Hematopoietic multipotent progenitor cell treated with erythropoietin and hydrocortisone succinate and interleukin-3 and kit ligand, for 8 days (in vitro differentiated cells): ENCODE data around the gene RAB3IL1.
"Not testable (repeated sequence)": the region's sequence is repeated elsewhere in the genome, so short reads cannot be mapped to it uniquely, and the experiment has no call there.

Source experiments
- DNase-seq: peaks from one replicate; pipeline ENCODE4 v3.0.0-alpha.2; 2015

Gene RAB3IL1

DNA sequence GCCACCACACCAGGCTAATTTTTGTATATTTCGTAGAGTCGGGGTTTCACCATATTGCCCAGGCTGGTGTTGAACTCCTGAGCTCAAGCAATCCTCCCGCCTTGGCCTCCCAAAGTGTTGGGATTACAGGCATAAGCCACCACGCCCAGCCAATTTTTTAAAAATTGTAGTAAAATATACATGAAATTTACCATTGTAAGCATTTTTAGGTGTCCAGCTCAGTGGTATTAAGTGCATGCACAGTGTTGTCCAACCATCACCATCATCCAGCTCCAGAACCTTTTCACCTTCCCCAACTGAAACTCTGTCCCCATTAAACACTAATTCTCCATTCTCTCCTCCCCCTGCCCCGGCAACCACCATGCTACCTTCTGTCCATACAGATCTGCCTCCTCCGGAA is 34.5 kb downstream of the RAB3IL1 start:
- no peak for DNase-seq

DNA sequence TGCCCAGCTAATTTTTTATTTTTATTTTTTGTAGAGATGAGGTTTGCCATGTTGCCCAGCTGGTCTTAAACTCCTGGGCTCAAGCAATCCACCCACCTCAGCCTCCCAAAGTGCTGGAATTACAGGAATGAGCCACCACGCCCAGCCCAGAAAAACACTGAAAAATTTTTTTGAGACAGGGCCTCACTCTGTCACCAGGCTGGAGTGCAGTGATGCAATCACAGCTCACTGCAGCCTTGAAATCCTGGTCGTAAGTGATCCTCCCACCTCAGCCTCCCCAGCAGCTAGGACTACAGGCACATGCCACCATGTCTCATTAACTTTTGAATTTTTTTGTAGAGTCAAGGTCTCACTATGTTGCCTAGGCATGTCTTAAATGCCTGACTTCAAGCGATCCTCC is 35.1 kb downstream of the RAB3IL1 start:
- not testable (repeated sequence) for DNase-seq

GRCh38 chr11:61881397-61881796 is 36.0 kb downstream of the RAB3IL1 start:
- no peak for DNase-seq

DNA sequence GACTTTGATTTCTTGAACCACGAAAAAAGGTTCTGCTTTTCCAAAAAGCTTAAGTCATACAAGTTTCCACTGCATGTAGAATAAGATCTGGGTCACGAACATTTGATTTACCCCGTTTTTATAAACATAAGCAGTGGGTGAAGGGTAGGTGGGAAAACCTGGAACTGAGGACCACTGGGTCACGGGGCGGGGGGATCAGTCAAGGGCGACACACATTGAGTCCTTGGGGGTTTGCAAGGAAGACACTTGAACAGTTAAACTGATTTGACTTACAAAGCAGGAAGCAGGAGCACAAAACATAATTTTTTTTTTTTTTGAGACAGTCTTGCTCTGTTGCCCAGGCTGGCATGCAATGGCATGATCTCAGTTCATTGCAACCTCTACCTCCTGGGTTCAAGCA is 36.9 kb downstream of the RAB3IL1 start:
- no peak for DNase-seq

DNA sequence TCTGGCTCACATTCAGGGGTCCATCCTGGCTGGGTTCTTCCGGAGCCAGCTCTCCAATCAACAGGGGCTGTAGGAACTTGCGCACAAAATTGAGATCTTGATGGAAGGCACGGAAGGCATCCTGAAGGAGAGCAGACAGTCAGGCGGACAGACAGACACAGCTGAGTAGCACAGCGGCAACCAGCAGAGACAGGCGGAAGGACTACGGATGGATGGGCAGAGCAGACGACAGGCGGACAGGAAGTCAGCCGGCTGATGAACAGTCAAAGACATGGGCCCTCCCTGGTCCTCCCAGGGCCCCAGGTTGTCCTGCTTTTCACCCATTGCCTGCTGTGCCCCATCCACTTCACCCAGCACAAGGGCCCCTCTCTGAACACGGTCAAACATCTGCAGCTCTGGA is 37.3 kb downstream of the RAB3IL1 start:
- no peak for DNase-seq

DNA sequence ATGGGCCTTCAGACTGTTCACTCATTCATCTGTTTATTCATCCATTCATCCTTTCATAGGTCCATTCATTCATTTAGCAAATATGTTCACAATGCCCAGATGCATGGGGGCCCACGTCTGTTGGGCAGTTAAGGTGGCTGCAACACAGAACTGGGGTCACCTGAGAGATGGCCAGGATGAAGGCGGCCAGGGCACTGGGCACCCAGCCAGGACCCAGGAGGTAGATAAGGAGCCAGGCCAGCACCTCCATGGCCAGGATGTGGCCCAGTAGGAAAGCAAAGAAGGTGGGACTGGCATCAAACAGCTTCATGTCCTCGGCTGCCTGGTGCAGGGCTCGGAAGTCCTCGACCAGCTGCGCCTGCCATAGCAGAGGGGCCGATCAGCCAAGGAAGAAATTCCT is 38.2 kb downstream of the RAB3IL1 start:
- DNase-seq = no peak

- no peak for DNase-seq
Measured at GRCh38 chr11:61875698-61876097, 41.7 kb downstream of the RAB3IL1 start.

DNA sequence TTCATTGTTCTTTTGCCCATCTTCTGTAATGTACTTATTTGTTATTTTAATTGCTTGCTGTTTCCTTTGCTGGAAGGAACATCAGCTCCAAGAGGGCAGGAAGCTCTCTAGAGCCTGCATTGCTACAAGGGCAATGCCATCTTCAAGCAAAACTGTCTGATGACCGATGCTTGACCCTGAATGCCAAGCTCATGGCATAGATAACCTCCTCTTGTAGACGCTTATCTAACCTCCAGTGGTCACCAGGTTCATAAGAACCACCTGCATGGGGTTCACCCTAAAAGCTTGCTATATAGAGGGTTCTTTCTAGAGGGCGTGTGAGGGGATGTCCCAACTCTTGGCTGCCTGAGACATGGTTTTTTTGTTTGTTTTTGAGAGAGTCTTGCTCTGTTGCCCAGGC is 42.5 kb downstream of the RAB3IL1 start:
- DNase-seq = no peak

DNA sequence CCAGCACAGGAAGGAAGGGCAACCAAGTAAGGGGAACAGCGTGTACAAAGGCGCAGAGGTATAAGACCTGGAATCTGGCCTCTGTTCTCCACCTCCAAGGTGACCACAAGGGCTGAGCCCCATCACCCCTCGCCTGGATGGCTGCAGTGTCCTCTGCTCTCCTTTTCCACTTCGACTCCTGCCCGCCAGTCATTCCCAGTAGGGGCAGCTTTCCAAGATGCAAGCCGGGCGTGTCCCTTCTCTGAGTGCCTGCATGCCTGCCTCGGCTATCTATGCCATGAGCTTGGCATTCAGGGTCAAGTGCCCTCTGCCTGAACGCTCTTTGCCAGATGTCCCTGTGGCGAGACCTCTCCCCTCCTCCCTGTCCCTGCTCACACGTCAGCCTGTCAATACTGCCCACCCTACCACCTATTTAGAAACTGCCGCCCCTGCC is 43.0 kb downstream of the RAB3IL1 start:
- DNase-seq = no peak

GRCh38 chr11:61873588-61874376 is 43.6 kb downstream of the RAB3IL1 start:
- no peak for DNase-seq

- DNase-seq = no peak
Measured at GRCh38 chr11:61872935-61873565, 44.3 kb downstream of the RAB3IL1 start.

DNA sequence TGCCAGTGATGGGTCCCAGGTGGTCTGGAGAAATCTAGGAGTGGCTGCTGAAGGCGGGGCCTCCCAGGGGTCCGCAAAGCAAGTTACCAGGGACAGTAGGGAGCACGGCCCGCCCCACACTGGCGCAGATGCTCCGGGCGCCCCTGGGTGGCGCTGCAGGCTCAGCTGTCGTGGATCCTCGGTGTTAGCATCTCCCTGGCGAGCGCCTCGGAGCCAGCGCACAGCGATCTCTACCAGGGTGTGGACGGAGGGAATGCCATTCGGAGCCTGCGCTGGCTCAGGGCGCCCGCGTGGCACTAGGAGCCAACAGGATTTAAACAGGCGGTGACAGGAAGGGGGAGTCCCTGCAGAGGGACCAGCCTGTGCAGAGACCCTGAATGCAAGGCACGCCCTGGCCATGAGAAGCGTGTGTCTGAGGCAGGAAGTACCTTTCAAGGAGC is 46.2 kb downstream of the RAB3IL1 start:
- peak; percentile 86 for DNase-seq

- DNase-seq = peak; percentile 55
Measured at GRCh38 chr11:61870541-61871031, 46.8 kb downstream of the RAB3IL1 start.

DNA sequence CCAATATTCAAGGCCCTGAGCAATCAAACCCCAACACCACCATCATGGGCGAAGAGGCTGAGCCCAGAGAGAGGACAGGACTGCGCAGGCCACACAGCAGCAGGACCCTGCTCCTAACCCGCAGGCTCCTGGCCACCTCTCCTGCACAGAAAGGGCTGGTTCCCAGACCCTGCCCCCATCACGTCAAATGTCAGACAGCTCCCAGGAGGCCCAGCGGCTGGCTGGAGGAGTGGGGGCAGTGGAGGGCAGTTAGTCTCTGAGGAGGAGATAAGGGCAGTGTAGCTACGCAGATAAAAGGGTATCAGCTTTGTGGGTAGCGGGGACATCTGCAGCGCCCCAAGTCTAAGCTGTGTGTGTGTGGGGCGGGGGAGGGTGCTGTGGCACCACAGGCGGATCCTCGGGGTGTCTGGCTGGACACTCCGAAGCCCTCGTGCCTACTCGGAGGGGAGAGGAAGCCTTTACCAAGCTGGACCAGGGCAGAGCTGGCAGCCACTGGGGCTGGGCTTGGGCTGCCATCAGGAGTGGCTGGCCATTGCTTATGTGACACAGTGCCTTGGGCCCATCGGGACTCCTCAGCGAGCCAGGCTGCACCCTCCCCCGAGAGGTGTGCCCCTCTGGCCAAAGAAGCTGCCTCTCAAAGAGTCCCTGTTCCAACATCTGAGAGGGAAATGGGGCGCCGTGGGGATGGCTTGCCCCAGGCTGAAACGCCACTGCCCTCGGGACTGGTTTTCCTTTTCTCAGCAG is 47.5 kb downstream of the RAB3IL1 start:
- peak; percentile 97 for DNase-seq

DNA sequence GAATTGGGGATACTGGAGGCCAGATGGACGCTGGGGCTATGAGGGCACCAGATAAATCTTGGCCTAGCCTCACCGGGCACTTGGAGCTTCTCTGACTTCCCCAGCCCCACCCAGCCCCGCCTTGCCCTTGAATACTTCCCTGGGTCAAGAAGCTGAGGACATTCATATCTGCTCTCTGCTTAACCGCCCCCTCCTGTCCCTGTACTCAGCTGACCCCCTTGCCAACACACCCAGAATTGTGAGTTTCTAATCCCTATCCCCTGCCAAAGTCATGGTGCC is 48.0 kb downstream of the RAB3IL1 start:
- no peak for DNase-seq

- peak; percentile 65 for DNase-seq
Measured at GRCh38 chr11:61868571-61869428, 48.6 kb downstream of the RAB3IL1 start.

DNA sequence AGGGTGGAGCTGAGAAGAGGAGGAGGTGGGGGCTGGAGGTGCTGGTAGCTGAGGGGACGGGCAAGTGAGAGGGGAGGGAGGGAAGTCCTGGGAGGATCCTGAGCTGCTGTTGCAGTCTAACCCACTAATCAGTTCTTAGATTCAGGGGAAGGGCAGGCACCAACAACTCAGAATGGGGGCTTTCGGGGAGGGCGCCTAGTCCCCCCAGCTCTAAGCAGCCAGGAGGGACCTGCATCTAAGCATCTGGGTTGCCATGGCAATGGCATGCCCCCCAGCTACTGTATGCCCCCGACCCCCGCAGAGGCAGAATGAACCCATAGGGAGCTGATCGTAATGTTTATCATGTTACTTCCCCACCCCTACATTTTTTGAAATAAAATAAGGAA is 50.4 kb downstream of the RAB3IL1 start:
- no peak for DNase-seq

- DNase-seq = no peak
Measured at GRCh38 chr11:61866231-61866957, 51.0 kb downstream of the RAB3IL1 start.

GRCh38 chr11:61864814-61865775 is 52.3 kb downstream of the RAB3IL1 start:
- no peak for DNase-seq

GRCh38 chr11:61863548-61864081 is 53.8 kb downstream of the RAB3IL1 start:
- DNase-seq = no peak
